ENCODE results near the gene APP. TPM values are rescaled to one million over a fixed set of nuclear protein-coding genes. Genes with fewer than 3 reads are reported as not detected.

Gene APP
- total and polyA plus RNA-seq, 10 of the 15 experiments (the other 5 are each of a cell fraction or from before 2014, with no cell fraction given): 8.8 to 94.9 (median 51.0) TPM

- Histone ChIP-seq H3K27ac (ENCODE audit: control insufficient read depth, insufficient read depth) (no peak overlapping the region), H3K9ac (ENCODE audit: control insufficient read depth, insufficient read depth, low read length) (no peak overlapping the region), H4K20me1 (ENCODE audit: control insufficient read depth, insufficient read depth) (no peaks in the 10 kb centered on the region), H3K36me3 (ENCODE audit: control insufficient read depth in 2 of 2, insufficient read depth in 2 of 2, low read length in 1 of 2) (no peaks in the 10 kb centered on the region), H2AFZ (ENCODE audit: control insufficient read depth, low read depth, low read length) (no peak overlapping the region), H3K4me3 (no peak overlapping the region), H3K4me1 (ENCODE audit: control insufficient read depth, insufficient read depth, low read length) (peaks cover 5% of the 10 kb centered on the region), H3K4me2 (ENCODE audit: control insufficient read depth, insufficient read depth) (no peak overlapping the region), H3K79me2 (ENCODE audit: control insufficient read depth, insufficient read depth, low read length) (peaks cover 2% of the 10 kb centered on the region; the same call in 1 of the 2 replicates), H3K9me3 (replicated peaks; ENCODE audit: control insufficient read depth, insufficient read depth, low read length) (no peaks in the 10 kb centered on the region), H3K27me3 (replicated peaks in 1 of 2; ENCODE audit: control insufficient read depth in 2 of 2, insufficient read depth in 2 of 2, low read length in 1 of 2) (no peaks in the 10 kb centered on the region)
- DNase-seq (ENCODE audit: low read depth, low spot score) (no peak), FAIRE-seq (no peak), ATAC-seq (no peak)
- RAD21 ChIA-PET (ENCODE audit: unreplicated experiment): no interaction called here
- POLR2A ChIA-PET: no interaction called here
- BruUV-seq (replicated peaks): no TSS peak
- TF ChIP-seq RUNX3 (IDR thresholded peaks at IDR 0.05; ENCODE audit: low read length) (no peak), NR2F1 (conservative IDR thresholded peaks at IDR 0.05) (no peak), YY1 (IDR thresholded peaks at IDR 0.05; ENCODE audit: low read depth, low read length) (no peak), RELA (IDR thresholded peaks at IDR 0.05; ENCODE audit: borderline replicate concordance, partially characterized antibody) (no peak), ELK1 (IDR thresholded peaks at IDR 0.05; ENCODE audit: low read depth, low read length) (no peak), MTA2 (IDR thresholded peaks at IDR 0.05; ENCODE audit: low read depth) (no peak), IKZF1 (conservative IDR thresholded peaks at IDR 0.05) (no peak), SUPT20H (IDR thresholded peaks at IDR 0.05; ENCODE audit: borderline replicate concordance, control insufficient read depth, low read depth, low read length) (no peak), ZNF687 (IDR thresholded peaks at IDR 0.05) (no peak), NFXL1 (IDR thresholded peaks at IDR 0.05; ENCODE audit: borderline replicate concordance) (no peak)
- 64% methylated on average over 6 of the region's 6 CpGs for WGBS (ENCODE audit: insufficient coverage, insufficient replicate concordance, low lambda C conversion rate, missing lambda C conversion rate)
- SMC1A ChIA-PET (ENCODE audit: uncharacterized antibody, unreplicated experiment): no interaction called here
- intact Hi-C loops (cut with micrococcal nuclease; ENCODE audit: unreplicated experiment) (no loop called here), in situ Hi-C loops (cut with MboI) (no loop called here)
- CTCF ChIA-PET: no interaction called here
Observed at GRCh38 chr21:26140164-26140579, 30.4 kb downstream of the APP start.

Data from GM12878 (cell line).